CD4-positive, CD25-positive, alpha-beta regulatory T cell (primary cell): ENCODE data around the gene ZNF653. TPM values are rescaled to one million over a fixed set of nuclear protein-coding genes. Genes with fewer than 3 reads are reported as not detected.

Source experiments
- ATAC-seq, 2 donors: fragments of 150-1000 bp; cut with Tn5 transposase; one replicate each; pipeline ENCODE4 v1.10.0; 2021; ENCODE audit warnings: low read depth in 2 of 2, moderate number of reproducible peaks in 2 of 2, moderate library complexity in 1 of 2
- DNase-seq, 3 donors: peaks; one replicate each; pipeline versions ENCODE4 v3.0.0 to v3.0.0-alpha.2; 2012 to 2022; ENCODE audit warnings: mixed read lengths in 1 of 3
- H3K27ac ChIP-seq: one replicate; pipeline ENCODE4 v1.7.0; 2013; ENCODE audit warnings: mild to moderate bottlenecking, low read length; ENCODE audit not compliant: insufficient read depth, poor library complexity, severe bottlenecking
- H3K27me3 ChIP-seq: one replicate; pipeline ENCODE4 v1.7.0; 2013; ENCODE audit warnings: low read length; ENCODE audit not compliant: control insufficient read depth, insufficient read depth
- H3K36me3 ChIP-seq: one replicate; pipeline ENCODE4 v1.7.0; 2013; ENCODE audit warnings: mild to moderate bottlenecking, low read length, moderate library complexity; ENCODE audit not compliant: control insufficient read depth, insufficient read depth
- H3K4me1 ChIP-seq: 2 replicates; pipeline ENCODE4 v1.7.0; 2013; ENCODE audit warnings: mild to moderate bottlenecking, low read length; ENCODE audit not compliant: insufficient read depth, control insufficient read depth, poor library complexity, severe bottlenecking
- H3K4me3 ChIP-seq: one replicate; pipeline ENCODE4 v1.7.0; 2013; ENCODE audit warnings: low read depth, mild to moderate bottlenecking, low read length, moderate library complexity
- H3K9me3 ChIP-seq, 2 experiments: 1 replicate in 1 of 2; 2 replicates in 1 of 2; pipeline ENCODE4 v1.7.0; 2013; ENCODE audit warnings: low read length in 2 of 2, mild to moderate bottlenecking in 1 of 2, moderate library complexity in 1 of 2; ENCODE audit not compliant: control insufficient read depth in 2 of 2
- H3K27ac Mint-ChIP-seq, 3 donors: one replicate each; pipeline ENCODE4 v1.8.0; 2020 to 2022; ENCODE audit warnings: mild to moderate bottlenecking in 3 of 3, mixed read lengths in 3 of 3, moderate library complexity in 2 of 3
- H3K27me3 Mint-ChIP-seq: one replicate; pipeline ENCODE4 v1.8.0; 2022; ENCODE audit warnings: mild to moderate bottlenecking, mixed read lengths
- H3K36me3 Mint-ChIP-seq: one replicate; pipeline ENCODE4 v1.8.0; 2020; ENCODE audit warnings: mixed read lengths
- H3K4me1 Mint-ChIP-seq, 4 donors: one replicate each; pipeline ENCODE4 v1.8.0; 2020 to 2022; ENCODE audit warnings: mixed read lengths in 4 of 4, mild to moderate bottlenecking in 1 of 4
- H3K4me3 Mint-ChIP-seq, 4 donors: one replicate each; pipeline ENCODE4 v1.8.0; 2020 to 2022; ENCODE audit warnings: mild to moderate bottlenecking in 4 of 4, mixed read lengths in 4 of 4, moderate library complexity in 3 of 4
- H3K9me3 Mint-ChIP-seq, 7 donors: one replicate each; pipeline ENCODE4 v1.8.0; 2020 to 2022; ENCODE audit warnings: mixed read lengths in 7 of 7, mild to moderate bottlenecking in 3 of 7, moderate library complexity in 2 of 7
- polyA plus RNA-seq, 4 donors: library from polyadenylated mRNA; unstranded; fragments of 300-500 nt; fragmentation: Illumina TruSeq; gene quantifications; one replicate each; pipeline ENCODE4 v1.2.3, GENCODE V29; 2021
- total RNA-seq: library from RNA; stranded (reverse); gene quantifications from one replicate; pipeline ENCODE4 v1.2.3, GENCODE V29; 2022

ZNF653 gene
- total and polyA plus RNA-seq, 5 donors from 2014 or later, result 1.3 to 12.2 (median 2.8) TPM

DNA sequence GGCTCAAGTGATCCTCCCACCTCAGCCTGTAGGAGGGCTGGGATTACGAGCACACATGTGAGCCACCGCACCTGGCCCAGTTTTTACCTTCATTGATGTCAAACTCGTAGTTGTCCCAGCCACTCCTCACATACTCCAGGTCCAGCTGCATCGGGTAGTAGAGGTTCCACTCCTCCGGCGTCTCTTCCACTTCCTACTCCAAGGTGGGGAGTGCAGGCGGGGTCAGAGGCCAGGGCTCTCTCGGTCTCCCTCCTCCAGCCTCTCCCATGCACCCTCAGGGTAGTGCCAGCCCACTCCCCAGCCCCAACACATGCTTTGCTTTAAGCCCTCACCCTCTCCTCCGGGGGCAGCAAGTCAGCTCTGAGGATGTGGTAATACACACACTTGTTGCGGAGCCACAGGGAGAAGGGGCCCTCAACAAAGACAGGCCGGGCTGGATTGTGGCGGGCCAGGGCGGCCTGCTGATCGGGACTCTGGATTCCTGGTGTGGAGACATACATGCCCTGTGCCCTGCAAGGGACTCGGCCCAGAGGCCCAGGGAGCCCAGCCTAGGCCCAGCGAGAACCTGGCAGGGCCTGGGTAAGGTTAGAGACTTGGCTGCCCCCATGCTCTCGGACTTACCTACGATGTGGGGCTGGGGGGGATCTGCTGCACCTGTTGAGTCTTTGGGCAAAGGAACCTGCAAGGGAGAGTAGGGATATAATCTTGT, 1.9 kb upstream of the ZNF653 start:
- ATAC-seq (no peak), DNase-seq (no peak)
- peaks cover 5% of the 10 kb centered on the region for H3K27me3 Mint-ChIP-seq
- no peak overlapping the region for H3K27ac ChIP-seq
- H3K4me1 ChIP-seq, result peaks cover 16% of the 10 kb centered on the region
- H3K27me3 ChIP-seq, result no peaks in the 10 kb centered on the region
- H3K36me3 ChIP-seq, result peaks cover 9% of the 10 kb centered on the region
- peak overlapping the region; percentile 39 to 89 (median 58) for H3K4me3 Mint-ChIP-seq
- H3K4me3 ChIP-seq, result no peak overlapping the region
- peaks cover 11% of the 10 kb centered on the region for H3K36me3 Mint-ChIP-seq
- peaks cover 3 to 23% (median 15%) of the 10 kb centered on the region in 4 donors for H3K4me1 Mint-ChIP-seq
- H3K27ac Mint-ChIP-seq, result peak overlapping the region in 1 of 3 donors; percentile 38
- H3K9me3 Mint-ChIP-seq, result no peaks in the 10 kb centered on the region
- H3K9me3 ChIP-seq, result no peaks in the 10 kb centered on the region

DNA sequence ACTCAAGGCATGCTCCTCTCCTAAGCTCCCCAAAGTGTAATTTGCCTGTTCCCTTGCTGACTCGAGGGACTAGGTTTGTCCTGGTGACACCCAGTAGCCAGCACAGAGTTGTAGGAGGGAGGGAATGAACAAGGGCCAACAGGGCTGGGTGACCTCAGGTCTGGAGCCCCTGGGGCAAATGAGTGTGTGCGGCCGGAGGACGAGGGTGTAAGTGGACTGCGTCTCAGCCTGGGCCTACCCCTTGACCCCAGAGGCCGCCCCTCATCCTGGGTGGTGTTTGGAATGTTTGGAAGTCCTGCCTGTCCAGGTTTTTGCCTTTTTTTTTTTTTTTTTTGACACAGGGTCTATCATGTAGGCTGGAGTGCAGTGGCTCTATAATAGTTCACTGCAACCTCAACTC, 1.3 kb upstream of the ZNF653 start:
- DNase-seq, result no peak
- Histone ChIP-seq H3K9me3 (no peaks in the 10 kb centered on the region), H3K27me3 (no peaks in the 10 kb centered on the region), H3K4me3 (no peak overlapping the region), H3K36me3 (peaks cover 3% of the 10 kb centered on the region), H3K27ac (no peak overlapping the region), H3K4me1 (peaks cover 16% of the 10 kb centered on the region)
- Mint-ChIP-seq H3K9me3 (no peaks in the 10 kb centered on the region), H3K27me3 (peaks cover 5% of the 10 kb centered on the region), H3K4me3 (peak overlapping the region; percentile 85 to 95 (median 90)), H3K4me1 (peaks cover 3 to 23% (median 15%) of the 10 kb centered on the region in 4 donors), H3K27ac (peak overlapping the region in 1 of 3 donors; percentile 5), H3K36me3 (peaks cover 11% of the 10 kb centered on the region)
- no peak for ATAC-seq

DNA sequence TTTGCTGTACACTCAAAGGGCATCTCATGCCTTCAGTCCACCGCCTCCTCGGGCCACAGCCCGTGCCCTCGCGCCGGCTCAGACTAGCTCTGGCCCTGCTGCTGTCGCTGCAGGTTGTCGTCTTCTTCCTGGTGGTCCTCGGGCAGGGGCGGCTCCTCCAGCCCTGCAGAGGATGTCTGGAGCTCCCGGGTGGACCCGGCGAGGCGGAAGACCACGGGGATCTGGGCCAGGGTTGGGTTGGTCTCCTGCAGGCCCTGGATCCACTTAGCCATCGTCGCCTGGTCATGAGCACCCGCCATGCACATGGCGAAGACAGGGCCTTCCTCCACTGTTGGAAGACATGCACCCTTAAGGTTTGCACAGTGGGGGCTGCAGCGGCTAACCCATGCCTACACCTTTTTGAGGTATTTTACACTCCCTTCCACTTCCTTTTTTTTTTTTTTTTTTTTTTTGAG, 489 bp upstream of the ZNF653 start:
- Mint-ChIP-seq H3K36me3 (peaks cover 6% of the 10 kb centered on the region), H3K27ac (peak overlapping the region; percentile 89 to 97 (median 95)), H3K27me3 (peaks cover 5% of the 10 kb centered on the region), H3K4me3 (peak overlapping the region; percentile 89 to 98 (median 93)), H3K4me1 (peaks cover 3 to 26% (median 17%) of the 10 kb centered on the region in 4 donors), H3K9me3 (no peaks in the 10 kb centered on the region)
- Histone ChIP-seq H3K27ac (peak overlapping the region; percentile 98), H3K4me1 (peaks cover 16% of the 10 kb centered on the region), H3K36me3 (no peaks in the 10 kb centered on the region), H3K27me3 (no peaks in the 10 kb centered on the region), H3K9me3 (no peaks in the 10 kb centered on the region), H3K4me3 (peak overlapping the region; percentile 66)
- DNase-seq, result no peak
- ATAC-seq, result peak in 1 of 2 donors; percentile 3

DNA sequence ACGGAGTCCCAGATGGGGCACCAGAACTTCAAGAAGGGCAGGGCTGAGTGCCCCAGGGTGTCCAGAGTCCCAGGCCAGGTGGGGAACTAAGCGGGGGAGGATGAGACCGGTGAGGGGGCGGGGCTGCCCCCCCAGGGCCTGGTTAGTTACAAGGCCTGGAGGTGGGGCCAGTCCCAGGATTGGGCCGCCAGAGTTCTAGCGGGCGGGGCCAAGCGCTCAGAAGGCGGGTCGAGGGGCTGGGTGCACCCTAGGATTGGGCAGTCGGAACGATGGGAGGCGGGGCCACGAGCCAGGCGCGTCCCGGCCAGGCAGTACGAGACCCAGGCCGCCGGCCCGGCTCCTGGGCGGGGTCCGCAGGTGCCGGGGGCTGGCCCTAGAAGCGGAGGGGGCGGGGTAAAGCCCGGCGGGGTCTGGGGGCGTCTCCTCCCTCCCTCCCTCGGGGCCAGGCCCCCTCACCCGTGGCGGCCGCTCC, 571 bp downstream of the ZNF653 start:
- H3K27ac Mint-ChIP-seq, result peak overlapping the region; percentile 86 to 92 (median 88)
- ATAC-seq, result peak; percentile 93 to 94
- peaks cover 10% of the 10 kb centered on the region for H3K36me3 Mint-ChIP-seq
- H3K27ac ChIP-seq, result peak overlapping the region; percentile 98
- H3K27me3 ChIP-seq, result no peaks in the 10 kb centered on the region
- no peaks in the 10 kb centered on the region for H3K9me3 ChIP-seq
- DNase-seq, result peak; percentile 94 to 97 (median 94)
- peaks cover 5% of the 10 kb centered on the region for H3K27me3 Mint-ChIP-seq
- H3K4me1 Mint-ChIP-seq, result peaks cover 3 to 26% (median 17%) of the 10 kb centered on the region in 4 donors
- peak overlapping the region; percentile 87 to 95 (median 90) for H3K4me3 Mint-ChIP-seq
- H3K36me3 ChIP-seq, result no peaks in the 10 kb centered on the region
- no peaks in the 10 kb centered on the region for H3K9me3 Mint-ChIP-seq
- H3K4me3 ChIP-seq, result peak overlapping the region; percentile 51
- peaks cover 16% of the 10 kb centered on the region for H3K4me1 ChIP-seq

DNA sequence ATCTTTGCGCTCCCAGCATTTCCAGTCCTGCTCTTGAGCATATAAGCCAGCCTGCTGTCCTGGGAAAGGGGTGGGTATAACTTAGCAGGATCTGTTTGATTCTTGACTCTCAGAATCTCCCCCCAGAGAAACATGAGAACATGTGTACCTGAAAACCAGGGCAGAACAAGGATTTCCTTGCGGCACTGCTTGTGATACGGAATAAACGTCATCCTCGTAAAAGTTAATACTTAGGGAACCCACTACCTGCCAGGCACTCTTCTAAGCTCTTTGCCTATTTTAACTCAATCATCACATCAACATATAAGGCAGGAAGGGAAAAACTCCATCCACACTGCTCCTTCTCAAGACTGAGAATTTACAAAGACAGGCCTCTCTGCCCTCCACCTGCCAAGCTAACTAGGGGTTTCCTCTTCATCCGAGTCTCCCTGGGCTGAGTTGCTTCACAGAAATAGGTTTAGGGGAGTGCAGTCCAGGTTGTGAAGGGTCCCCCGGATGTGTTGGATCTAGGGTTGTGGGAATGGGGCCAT, 1.1 kb downstream of the ZNF653 start:
- Mint-ChIP-seq H3K27ac (peak overlapping the region; percentile 86 to 92 (median 88)), H3K27me3 (peaks cover 5% of the 10 kb centered on the region), H3K9me3 (no peaks in the 10 kb centered on the region), H3K4me3 (peak overlapping the region; percentile 87 to 95 (median 90)), H3K36me3 (peaks cover 15% of the 10 kb centered on the region), H3K4me1 (peaks cover 3 to 26% (median 17%) of the 10 kb centered on the region in 4 donors)
- peak overlapping the region; percentile 51 for H3K4me3 ChIP-seq
- H3K36me3 ChIP-seq, result no peaks in the 10 kb centered on the region
- no peak for DNase-seq
- ATAC-seq, result no peak
- peak overlapping the region; percentile 98 for H3K27ac ChIP-seq
- no peaks in the 10 kb centered on the region for H3K27me3 ChIP-seq
- H3K4me1 ChIP-seq, result peaks cover 16% of the 10 kb centered on the region
- H3K9me3 ChIP-seq, result no peaks in the 10 kb centered on the region

DNA sequence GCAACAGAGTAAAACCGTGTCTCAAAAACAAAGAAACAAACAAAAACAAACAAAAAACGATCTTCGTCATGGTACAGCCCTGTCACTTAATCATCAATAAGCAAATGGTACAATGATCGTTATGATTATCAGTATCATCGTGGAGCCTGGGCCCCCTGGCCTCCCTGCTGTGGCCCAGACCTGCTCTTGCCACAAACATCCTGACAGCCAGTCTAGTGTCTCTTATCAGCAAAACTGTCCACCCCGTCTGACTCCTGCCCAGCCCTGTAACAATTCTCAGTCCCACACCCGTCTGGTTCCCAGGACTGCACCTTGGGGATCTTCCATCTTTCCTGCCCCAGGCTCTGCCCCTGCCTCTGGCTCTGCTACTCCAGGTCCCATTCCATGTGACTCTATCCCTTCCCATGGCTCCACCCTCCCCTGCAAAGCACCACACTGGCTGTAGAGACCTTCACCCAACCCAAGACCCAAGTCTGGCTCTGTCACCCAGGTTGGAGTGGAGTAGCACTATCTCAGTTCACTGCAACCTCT, 5.7 kb downstream of the ZNF653 start:
- Mint-ChIP-seq H3K9me3 (no peaks in the 10 kb centered on the region), H3K27me3 (no peaks in the 10 kb centered on the region), H3K27ac (peak overlapping the region in 1 of 3 donors; percentile 77), H3K4me1 (peaks cover 3 to 19% (median 13%) of the 10 kb centered on the region in 4 donors), H3K4me3 (no peak overlapping the region), H3K36me3 (peaks cover 27% of the 10 kb centered on the region)
- Histone ChIP-seq H3K9me3 (no peaks in the 10 kb centered on the region), H3K4me3 (no peak overlapping the region), H3K36me3 (peaks cover 5% of the 10 kb centered on the region), H3K4me1 (peaks cover 7% of the 10 kb centered on the region), H3K27ac (no peak overlapping the region), H3K27me3 (no peaks in the 10 kb centered on the region)
- DNase-seq, result no peak
- no peak for ATAC-seq

DNA sequence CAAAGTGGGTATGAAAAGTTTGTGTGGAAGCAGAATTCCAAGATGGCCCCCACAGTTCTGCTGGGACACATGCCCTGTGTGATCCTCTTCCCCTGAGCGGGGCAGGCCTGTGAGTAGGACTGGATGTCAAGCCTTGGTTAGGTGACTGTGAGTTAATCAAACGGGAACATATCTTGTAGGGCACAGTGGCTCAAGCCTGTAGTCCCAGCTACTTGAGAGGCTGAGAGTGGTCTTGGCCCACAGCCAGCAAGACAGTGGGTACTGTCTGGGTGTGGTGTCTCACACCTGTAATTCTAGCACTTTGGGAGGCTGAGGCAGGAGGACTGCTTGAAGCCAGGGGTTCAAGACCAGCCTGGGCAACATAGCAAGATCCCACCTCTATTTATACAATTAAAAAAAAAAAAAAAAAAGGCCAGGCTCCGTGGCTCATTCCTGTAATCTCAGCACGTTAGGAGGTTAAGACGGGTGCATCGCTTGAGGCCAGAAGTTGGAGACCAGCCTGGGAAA, 6.4 kb downstream of the ZNF653 start:
- Histone ChIP-seq H3K4me1 (peaks cover under 1% of the 10 kb centered on the region), H3K27me3 (no peaks in the 10 kb centered on the region), H3K9me3 (no peaks in the 10 kb centered on the region), H3K4me3 (no peak overlapping the region), H3K27ac (no peak overlapping the region), H3K36me3 (peaks cover 5% of the 10 kb centered on the region)
- Mint-ChIP-seq H3K36me3 (peaks cover 29% of the 10 kb centered on the region), H3K4me3 (no peak overlapping the region), H3K9me3 (no peaks in the 10 kb centered on the region), H3K27me3 (no peaks in the 10 kb centered on the region), H3K4me1 (peaks cover 0 to 12% (median 7%) of the 10 kb centered on the region in 4 donors), H3K27ac (no peak overlapping the region)
- ATAC-seq (no peak), DNase-seq (no peak)
